Ectodermal cell (in vitro differentiated cells): ENCODE data around the gene OR2A25.
"Not testable (repeated sequence)": the region's sequence is repeated elsewhere in the genome, so short reads cannot be mapped to it uniquely, and the experiment has no call there.

ENCODE experiments used
- H3K27ac ChIP-seq: 2 replicates; pipeline ENCODE4 v1.7.0; 2013; ENCODE audit warnings: mild to moderate bottlenecking, low read depth, low read length; ENCODE audit not compliant: insufficient read depth, poor library complexity, severe bottlenecking
- H3K27me3 ChIP-seq: 2 replicates; pipeline ENCODE4 v1.7.0; 2013; ENCODE audit warnings: mild to moderate bottlenecking, low read length; ENCODE audit not compliant: insufficient read depth, control insufficient read depth, poor library complexity, severe bottlenecking
- H3K36me3 ChIP-seq: one replicate; pipeline ENCODE4 v1.7.0; 2013; ENCODE audit warnings: low read length; ENCODE audit not compliant: control insufficient read depth, insufficient read depth
- H3K4me1 ChIP-seq: one replicate; pipeline ENCODE4 v1.7.0; 2013; ENCODE audit warnings: low read length; ENCODE audit not compliant: control insufficient read depth, insufficient read depth
- H3K4me3 ChIP-seq: 2 replicates; pipeline ENCODE4 v1.7.0; 2013; ENCODE audit warnings: low read depth, low read length, control low read depth; ENCODE audit not compliant: insufficient read depth
- H3K9me3 ChIP-seq: 2 replicates; pipeline ENCODE4 v1.7.0; 2013; ENCODE audit warnings: mild to moderate bottlenecking, low read length, moderate library complexity; ENCODE audit not compliant: control insufficient read depth
- whole genome bisulfite sequencing, 2 experiments: methylation state at CpG; one replicate each; pipeline ENCODE4 v1.1.7; 2013; ENCODE audit warnings: missing lambda C conversion rate in 2 of 2; 5-methylcytosine and 5-hydroxymethylcytosine counted together

OR2A25 gene

DNA sequence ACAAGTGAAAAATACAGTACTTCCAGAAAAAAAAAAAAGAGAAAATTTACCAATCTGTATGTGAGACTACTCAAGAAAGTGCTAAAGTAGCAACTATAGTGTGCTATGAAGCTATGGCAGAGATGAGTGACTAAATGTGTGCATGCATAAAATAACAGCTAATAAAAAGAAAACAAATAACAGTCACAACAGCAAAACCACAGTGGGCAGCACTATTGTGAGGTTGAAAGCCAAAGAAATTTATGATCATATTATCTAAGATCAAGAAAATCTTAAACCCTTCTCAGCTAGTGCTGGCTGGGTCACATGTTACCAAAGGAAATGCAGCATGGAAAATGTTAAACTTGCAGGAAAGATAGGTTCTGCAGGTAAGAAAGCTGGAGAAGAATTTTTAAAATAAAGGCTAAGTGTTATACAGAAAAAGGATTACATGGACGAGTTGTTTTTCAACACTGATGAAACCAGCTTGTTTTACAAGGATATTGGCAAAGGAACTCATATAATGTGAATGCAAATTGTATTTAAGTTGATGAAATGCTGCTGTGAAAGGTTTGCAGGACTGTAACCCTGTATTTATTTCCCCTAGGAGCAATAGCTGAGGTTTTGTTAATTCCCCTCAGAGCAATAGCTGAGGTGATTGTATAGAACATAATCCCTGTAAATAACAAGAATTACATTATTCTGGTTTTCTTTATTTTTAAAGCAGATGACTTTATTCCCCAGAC, 36.5 kb upstream of the OR2A25 start:
- H3K4me3 ChIP-seq = no peak overlapping the region
- no peaks in the 10 kb centered on the region for H3K36me3 ChIP-seq
- H3K27me3 ChIP-seq = no peaks in the 10 kb centered on the region
- WGBS, 2 experiments = 84 to 97% methylated on average over 1 of the region's 1 CpG
- H3K4me1 ChIP-seq = no peaks in the 10 kb centered on the region
- no peak overlapping the region for H3K27ac ChIP-seq
- H3K9me3 ChIP-seq = no peaks in the 10 kb centered on the region

DNA sequence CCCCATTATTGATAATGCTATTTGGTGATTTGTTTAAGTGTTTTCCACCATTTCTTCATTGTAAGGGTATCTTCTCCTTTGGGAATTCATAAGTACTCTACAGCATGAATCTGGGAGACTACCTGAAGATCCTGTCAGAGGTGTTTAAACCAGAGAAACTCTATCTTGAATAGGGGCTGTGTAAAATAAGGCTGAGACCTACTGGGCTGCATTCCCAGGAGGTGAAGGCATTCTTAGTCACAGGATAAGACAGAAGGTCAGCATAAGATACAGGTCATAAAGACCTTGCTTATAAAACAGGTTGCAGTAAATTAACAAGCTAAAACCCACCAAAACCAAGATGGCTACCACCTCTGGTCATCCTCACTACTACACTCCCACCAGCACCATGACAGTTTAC, 34.2 kb upstream of the OR2A25 start:
- Histone ChIP-seq H3K4me1 (no peaks in the 10 kb centered on the region), H3K27ac (no peak overlapping the region), H3K27me3 (no peaks in the 10 kb centered on the region), H3K36me3 (no peaks in the 10 kb centered on the region), H3K4me3 (no peak overlapping the region), H3K9me3 (no peaks in the 10 kb centered on the region)

DNA sequence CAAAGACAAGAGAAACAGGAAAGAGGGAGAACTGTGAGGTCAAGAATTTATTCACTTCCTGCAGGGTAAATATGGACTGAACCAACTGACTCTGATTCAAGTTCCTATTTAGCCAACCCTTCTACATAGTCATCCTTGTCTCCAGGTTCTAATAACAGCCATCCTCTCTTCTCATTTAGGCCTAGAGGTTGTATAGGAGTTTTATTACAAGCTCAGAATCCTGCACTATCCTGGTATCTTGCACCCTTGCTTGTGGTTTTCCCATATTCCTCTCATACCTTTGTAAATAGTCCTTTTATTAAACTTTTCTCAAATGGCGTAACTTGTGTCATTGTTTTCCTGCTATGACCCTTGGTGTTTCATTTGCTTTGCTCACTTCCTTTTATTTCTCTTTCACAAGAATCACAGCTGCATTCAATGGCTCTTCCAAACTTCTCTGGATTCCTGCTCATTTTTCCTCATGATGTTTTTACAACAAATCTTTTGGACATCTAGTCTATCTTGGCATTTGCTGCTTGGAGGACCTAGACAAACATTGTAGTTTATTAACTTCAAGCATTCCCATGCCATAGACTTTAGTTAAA, 33.2 kb upstream of the OR2A25 start:
- Histone ChIP-seq H3K27ac (no peak overlapping the region), H3K27me3 (no peaks in the 10 kb centered on the region), H3K36me3 (no peaks in the 10 kb centered on the region), H3K9me3 (no peaks in the 10 kb centered on the region), H3K4me3 (no peak overlapping the region), H3K4me1 (no peaks in the 10 kb centered on the region)
- WGBS, 2 experiments = 57 to 61% methylated on average over 1 of the region's 1 CpG

DNA sequence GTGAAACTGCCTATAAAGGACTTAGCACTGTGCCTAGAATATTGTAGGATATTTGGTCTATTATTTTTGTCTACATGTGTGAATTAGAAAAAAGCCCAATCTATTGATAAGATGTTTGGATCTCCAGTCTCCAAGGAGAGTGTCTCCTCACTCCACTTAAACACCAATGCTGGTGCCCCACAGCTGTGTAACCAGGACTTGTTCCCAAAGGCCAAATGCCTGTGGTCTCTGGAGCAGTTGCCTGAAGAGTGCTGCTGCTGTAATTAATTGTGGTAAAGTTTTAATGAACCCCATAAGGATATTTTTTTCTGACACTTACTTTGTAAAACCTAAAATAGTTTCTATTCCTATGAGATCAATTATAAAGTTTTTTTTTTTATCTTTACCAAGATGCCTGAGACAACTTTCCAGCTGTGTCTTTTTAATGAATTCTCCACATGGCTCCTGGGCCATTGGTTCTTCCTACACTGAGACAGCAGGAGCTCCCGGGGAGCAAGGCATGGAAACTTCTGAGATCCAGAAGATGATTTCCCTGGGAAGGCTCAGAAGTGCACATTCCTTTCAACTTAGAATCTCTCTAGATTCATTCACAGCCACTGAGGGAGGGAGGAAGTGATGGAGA, 32.1 kb upstream of the OR2A25 start:
- WGBS, 2 experiments = 71 to 80% methylated on average over 1 of the region's 1 CpG
- Histone ChIP-seq H3K36me3 (no peaks in the 10 kb centered on the region), H3K27ac (no peak overlapping the region)

DNA sequence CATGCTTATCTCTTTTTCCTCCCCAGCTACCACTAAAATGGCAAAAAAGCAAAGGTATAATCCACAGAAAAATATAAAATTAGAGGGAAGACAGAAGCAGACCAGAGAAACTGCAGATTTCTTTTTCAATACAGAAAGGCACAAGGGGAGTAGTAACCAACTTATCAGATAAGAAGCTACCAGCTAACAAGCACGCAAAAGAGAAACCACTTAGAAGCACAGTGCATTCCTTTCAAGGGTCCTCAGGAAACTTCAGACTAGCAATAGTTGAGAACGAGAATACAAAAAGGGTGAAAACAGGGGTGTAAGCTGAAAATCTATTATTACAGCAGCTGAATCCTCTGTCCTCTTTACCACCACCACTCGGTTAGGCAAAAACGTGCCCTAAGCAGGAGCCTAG, 30.7 kb upstream of the OR2A25 start:
- Histone ChIP-seq H3K4me3 (no peak overlapping the region), H3K36me3 (no peaks in the 10 kb centered on the region), H3K9me3 (no peaks in the 10 kb centered on the region), H3K4me1 (no peaks in the 10 kb centered on the region), H3K27me3 (no peaks in the 10 kb centered on the region), H3K27ac (no peak overlapping the region)
- 61 to 62% methylated on average over 4 of the region's 4 CpGs for WGBS, 2 experiments

More for the DNA sequence above, 32.1 kb upstream of the OR2A25 start:
- H3K4me3 ChIP-seq = no peak overlapping the region
- no peaks in the 10 kb centered on the region for H3K27me3 ChIP-seq
- no peaks in the 10 kb centered on the region for H3K9me3 ChIP-seq
- no peaks in the 10 kb centered on the region for H3K4me1 ChIP-seq

DNA sequence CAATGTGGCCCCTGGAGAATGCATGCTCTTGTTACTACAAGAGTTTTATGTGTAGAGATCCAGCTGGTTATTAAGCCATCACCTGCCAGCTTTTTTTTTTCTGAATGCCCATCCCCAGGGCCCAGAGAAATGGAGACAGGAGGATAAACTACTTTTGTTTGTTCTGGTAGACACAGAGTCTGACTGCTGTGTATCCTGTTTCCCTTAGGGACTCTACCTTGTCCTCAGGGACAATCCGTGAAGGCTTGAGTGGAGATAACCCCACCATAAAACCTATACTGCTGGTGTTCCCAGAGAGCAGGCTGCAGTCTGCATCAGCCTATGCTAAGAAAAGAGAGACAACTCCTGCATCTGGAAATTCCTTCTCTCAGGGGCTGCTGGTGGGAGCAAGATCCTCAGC, 21.0 kb upstream of the OR2A25 start, which contains the start of gene OR2A5:
OR2A5 (plus strand) TSS at position 301 of the 400 bp plus-strand sequence. CDS start 1,454 bp downstream, outside the sequence.
- 82 to 92% methylated on average over 1 of the region's 1 CpG for WGBS, 2 experiments
- H3K4me3 ChIP-seq = no peak within 1 kb of the TSS
- no peaks in the 10 kb centered on the region for H3K9me3 ChIP-seq
- no peaks in the 10 kb centered on the region for H3K36me3 ChIP-seq
- no peak within 1 kb of the TSS for H3K27ac ChIP-seq
- H3K4me1 ChIP-seq = no peaks in the 10 kb centered on the region
- H3K27me3 ChIP-seq = no peaks in the 10 kb centered on the region

DNA sequence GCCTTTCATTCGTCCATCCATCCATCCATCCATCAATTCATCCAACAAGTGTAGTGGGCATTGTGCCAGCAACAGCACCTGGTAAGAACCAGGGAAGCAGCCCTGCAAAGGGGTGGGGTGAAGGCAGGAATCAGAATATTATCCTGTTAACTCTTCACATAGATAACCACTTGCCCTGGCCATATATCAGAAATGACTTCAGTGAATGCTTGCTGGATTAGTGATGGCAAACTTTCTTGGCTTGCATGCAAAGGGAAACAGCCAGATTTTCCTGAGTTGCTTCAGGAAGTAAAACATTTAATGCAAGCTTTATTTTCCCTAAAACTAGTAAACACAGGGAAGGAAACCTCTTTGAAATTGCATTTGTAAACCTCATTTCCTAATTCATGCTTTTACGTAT, 20.1 kb upstream of the OR2A25 start:
- Histone ChIP-seq H3K36me3 (no peaks in the 10 kb centered on the region), H3K9me3 (no peaks in the 10 kb centered on the region), H3K27me3 (no peaks in the 10 kb centered on the region), H3K4me3 (no peak overlapping the region), H3K4me1 (no peaks in the 10 kb centered on the region), H3K27ac (no peak overlapping the region)
- 50% methylated on average over 2 of the region's 2 CpGs for WGBS, 2 experiments

DNA sequence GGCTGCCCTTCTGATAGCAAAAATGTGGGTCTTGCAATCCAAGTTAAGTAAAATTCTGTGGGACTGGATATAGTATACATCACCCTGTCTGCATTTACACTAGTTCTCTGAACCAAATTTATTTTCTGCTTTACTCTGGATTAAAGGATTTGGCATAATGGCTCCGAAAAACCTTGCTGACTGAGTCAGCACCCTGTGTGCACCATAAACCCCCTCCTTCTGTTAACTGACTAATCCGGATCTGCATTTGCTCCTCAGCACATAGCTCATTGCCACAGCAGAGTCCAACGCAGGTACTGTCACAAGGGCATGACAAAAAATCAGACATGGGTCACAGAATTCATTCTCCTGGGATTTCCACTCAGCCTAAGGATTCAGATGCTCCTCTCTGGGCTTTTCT, 19.5 kb upstream of the OR2A25 start:
- WGBS, 2 experiments = 87 to 88% methylated on average over 3 of the region's 3 CpGs
- no peaks in the 10 kb centered on the region for H3K4me1 ChIP-seq
- no peaks in the 10 kb centered on the region for H3K27me3 ChIP-seq
- H3K27ac ChIP-seq = no peak overlapping the region
- no peaks in the 10 kb centered on the region for H3K9me3 ChIP-seq
- no peak overlapping the region for H3K4me3 ChIP-seq
- H3K36me3 ChIP-seq = no peaks in the 10 kb centered on the region

DNA sequence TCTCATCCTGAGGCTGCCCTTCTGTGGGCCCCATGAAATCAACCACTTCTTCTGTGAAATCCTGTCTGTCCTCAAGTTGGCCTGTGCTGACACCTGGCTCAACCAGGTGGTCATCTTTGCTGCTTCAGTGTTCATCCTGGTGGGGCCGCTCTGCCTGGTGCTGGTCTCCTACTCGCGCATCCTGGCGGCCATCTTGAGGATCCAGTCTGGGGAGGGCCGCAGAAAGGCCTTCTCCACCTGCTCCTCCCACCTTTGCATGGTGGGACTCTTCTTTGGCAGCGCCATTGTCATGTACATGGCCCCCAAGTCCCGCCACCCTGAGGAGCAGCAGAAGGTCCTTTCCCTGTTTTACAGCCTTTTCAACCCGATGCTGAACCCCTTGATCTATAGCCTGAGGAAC, 18.7 kb upstream of the OR2A25 start:
- 94 to 95% methylated on average over 8 of the region's 8 CpGs for WGBS, 2 experiments
- not testable (repeated sequence) for H3K27ac ChIP-seq, H3K9me3 ChIP-seq, H3K27me3 ChIP-seq, H3K4me1 ChIP-seq, H3K36me3 ChIP-seq, H3K4me3 ChIP-seq

DNA sequence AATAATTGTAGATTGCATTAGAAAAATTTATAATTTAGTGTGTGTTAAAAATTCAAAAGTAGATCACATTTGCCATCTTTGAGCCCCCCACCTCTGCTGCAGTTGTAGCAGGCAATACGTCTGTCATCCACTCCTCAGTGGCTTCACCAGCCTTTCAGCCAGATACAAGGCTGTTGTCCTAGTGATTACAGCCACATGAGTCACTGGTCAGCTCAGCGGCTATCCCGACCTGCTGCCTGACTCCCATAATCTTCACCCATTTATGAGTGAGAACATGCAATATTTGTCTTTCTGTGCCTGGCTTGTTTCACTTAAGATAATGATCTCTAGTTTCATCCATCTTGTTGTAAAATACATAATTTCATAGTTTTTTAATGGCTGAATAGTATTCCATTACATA, 11.7 kb upstream of the OR2A25 start:
- Histone ChIP-seq H3K9me3 (no peaks in the 10 kb centered on the region), H3K4me3 (no peak overlapping the region), H3K27me3 (no peaks in the 10 kb centered on the region), H3K4me1 (no peaks in the 10 kb centered on the region), H3K36me3 (no peaks in the 10 kb centered on the region), H3K27ac (no peak overlapping the region)
- WGBS, 2 experiments = 84 to 86% methylated on average over 3 of the region's 3 CpGs
